CD4-positive, alpha-beta memory T cell (primary cell): ENCODE measurements around the gene HASPIN. TPM values are rescaled to one million over a fixed set of nuclear protein-coding genes. Genes with fewer than 3 reads are reported as not detected.

Experiments used
- CTCF ChIA-PET: fragments of 350-600 bp; sonication (Branson Sonifier 250); formaldehyde crosslinking; loops from one replicate; lab custom pipeline; 2021; ENCODE audit warnings: inconsistent platforms; ENCODE audit not compliant: partially characterized antibody; lab: Charles Lee
- POLR2A ChIA-PET: fragments of 350-600 bp; sonication (Branson Sonifier 250); formaldehyde crosslinking; loops from one replicate; lab custom pipeline; 2021; ENCODE audit not compliant: partially characterized antibody; lab: Charles Lee
- DNase-seq, 5 donors: peaks; one replicate each; pipeline versions ENCODE4 v3.0.0 to v3.0.0-alpha.2; 2020 to 2022; ENCODE audit warnings: mixed read lengths in 1 of 5
- H3K27ac ChIP-seq: one replicate; pipeline ENCODE4 v1.7.0; 2013; ENCODE audit warnings: low read depth, low read length
- H3K27me3 ChIP-seq: 2 replicates; pipeline ENCODE4 v1.7.0; 2013; ENCODE audit warnings: mild to moderate bottlenecking, low read length, moderate library complexity; ENCODE audit not compliant: insufficient read depth
- H3K36me3 ChIP-seq: 2 replicates; pipeline ENCODE4 v1.7.0; 2013; ENCODE audit warnings: mild to moderate bottlenecking, low read length, moderate library complexity; ENCODE audit not compliant: insufficient read depth
- H3K4me1 ChIP-seq: 2 replicates; pipeline ENCODE4 v1.7.0; 2013; ENCODE audit warnings: mild to moderate bottlenecking, low read length, moderate library complexity; ENCODE audit not compliant: insufficient read depth
- H3K4me3 ChIP-seq, 2 donors: one replicate each; pipeline ENCODE4 v1.7.0; 2013; ENCODE audit warnings: low read length in 2 of 2, mild to moderate bottlenecking in 1 of 2
- H3K9me3 ChIP-seq, 2 donors: one replicate each; pipeline ENCODE4 v1.7.0; 2013; ENCODE audit warnings: low read length in 2 of 2, control low read depth in 1 of 2; ENCODE audit not compliant: control insufficient read depth in 1 of 2
- H3K27ac Mint-ChIP-seq, 7 donors: one replicate each; pipeline ENCODE4 v1.8.0; 2020 to 2021; ENCODE audit warnings: mixed read lengths in 7 of 7, mild to moderate bottlenecking in 6 of 7, inconsistent platforms in 3 of 7, moderate library complexity in 3 of 7
- H3K27me3 Mint-ChIP-seq, 2 donors: one replicate each; pipeline ENCODE4 v1.8.0; 2020 to 2021; ENCODE audit warnings: mixed read lengths in 2 of 2
- H3K36me3 Mint-ChIP-seq, 2 donors: one replicate each; pipeline ENCODE4 v1.8.0; 2020 to 2021; ENCODE audit warnings: mixed read lengths in 2 of 2, inconsistent platforms in 1 of 2, mild to moderate bottlenecking in 1 of 2
- H3K4me1 Mint-ChIP-seq, 4 donors: one replicate each; pipeline ENCODE4 v1.8.0; 2020 to 2021; ENCODE audit warnings: mixed read lengths in 4 of 4, mild to moderate bottlenecking in 1 of 4
- H3K4me3 Mint-ChIP-seq, 8 donors: one replicate each; pipeline ENCODE4 v1.8.0; 2020 to 2021; ENCODE audit warnings: mixed read lengths in 8 of 8, mild to moderate bottlenecking in 7 of 8, moderate library complexity in 6 of 8, inconsistent platforms in 3 of 8
- H3K9me3 Mint-ChIP-seq, 8 donors: one replicate each; pipeline ENCODE4 v1.8.0; 2020 to 2021; ENCODE audit warnings: mixed read lengths in 8 of 8, mild to moderate bottlenecking in 5 of 8, inconsistent platforms in 3 of 8, moderate library complexity in 1 of 8
- intact Hi-C: fragments of 100-400 bp; cut with micrococcal nuclease; formaldehyde crosslinking; loops from one replicate; pipeline ENCODE4 v1.15.1; 2023
- polyA plus RNA-seq, 2 donors: library from polyadenylated mRNA; unstranded; fragments of 300-500 nt; fragmentation: Illumina TruSeq; gene quantifications; one replicate each; pipeline ENCODE4 v1.2.3, GENCODE V29; 2021
- total RNA-seq, 2 experiments: library from RNA; stranded (reverse); gene quantifications; one replicate each; pipeline ENCODE4 v1.2.3, GENCODE V29; 2021

The HASPIN gene
- total and polyA plus RNA-seq, 4 experiments from 2014 or later: 0.28 to 0.41 (median 0.29) TPM; not detected in 1

- Mint-ChIP-seq H3K27ac (peak overlapping the region; percentile 77 to 97 (median 89)), H3K9me3 (peaks cover 0 to 4% (median under 1%) of the 10 kb centered on the region in 8 donors), H3K27me3 (peaks cover 0 to 1% of the 10 kb centered on the region in 2 donors), H3K36me3 (no peaks in the 10 kb centered on the region), H3K4me1 (peaks cover 24 to 61% (median 39%) of the 10 kb centered on the region in 4 donors), H3K4me3 (peak overlapping the region; percentile 57 to 94 (median 78))
- H3K4me1 ChIP-seq: peaks cover 50% of the 10 kb centered on the region
- no peaks in the 10 kb centered on the region for H3K9me3 ChIP-seq
- no peaks in the 10 kb centered on the region for H3K36me3 ChIP-seq
- CTCF ChIA-PET: interaction anchor here (1.5 to 2.4 kb wide), 3 partner anchors 24 to 65 kb away, joined by 3 to 14 read pairs (median 5); no protein-coding TSS in a partner anchor
- H3K27me3 ChIP-seq: no peaks in the 10 kb centered on the region
- H3K4me3 ChIP-seq: no peak overlapping the region
- DNase-seq: peak in 2 of 5 donors; percentile 35 to 61
- H3K27ac ChIP-seq: peak overlapping the region; percentile 30
- intact Hi-C loops: no loop called here
- POLR2A ChIA-PET: interaction anchor here (2.5 to 2.6 kb wide), 2 partner anchors 8 to 12 kb away, joined by 8 to 19 read pairs; no protein-coding TSS in a partner anchor
These were observed 39.4 kb downstream of the HASPIN start for GRCh38 chr17:3762922-3763776.

- H3K27ac ChIP-seq: peak overlapping the region; percentile 30
- H3K4me1 ChIP-seq: peaks cover 54% of the 10 kb centered on the region
- DNase-seq: no peak
- intact Hi-C loops: no loop called here
- Mint-ChIP-seq H3K27me3 (peaks cover 0 to 1% of the 10 kb centered on the region in 2 donors), H3K27ac (peak overlapping the region; percentile 82 to 97 (median 89)), H3K4me1 (peaks cover 29 to 67% (median 44%) of the 10 kb centered on the region in 4 donors), H3K4me3 (peak overlapping the region; percentile 57 to 94 (median 78)), H3K36me3 (no peaks in the 10 kb centered on the region), H3K9me3 (peaks cover 0 to 4% (median under 1%) of the 10 kb centered on the region in 8 donors)
- H3K27me3 ChIP-seq: no peaks in the 10 kb centered on the region
- H3K36me3 ChIP-seq: no peaks in the 10 kb centered on the region
- H3K4me3 ChIP-seq: peak overlapping the region in 1 of 2 donors; percentile 13
- POLR2A ChIA-PET: interaction anchor here (2.5 to 2.6 kb wide), 2 partner anchors 8 to 13 kb away, joined by 8 to 19 read pairs; no protein-coding TSS in a partner anchor
- CTCF ChIA-PET: interaction anchor here (1.5 to 2.4 kb wide), 2 partner anchors 25 to 27 kb away, joined by 3 to 14 read pairs; no protein-coding TSS in a partner anchor
- H3K9me3 ChIP-seq: no peaks in the 10 kb centered on the region
These were observed 40.1 kb downstream of the HASPIN start for GRCh38 chr17:3763777-3764170.

GRCh38 chr17:3765981-3766380 lies 42.3 kb downstream of the HASPIN start:
- Mint-ChIP-seq H3K9me3 (peaks cover 0 to 2% (median 0%) of the 10 kb centered on the region in 8 donors), H3K4me1 (peaks cover 31 to 66% (median 46%) of the 10 kb centered on the region in 4 donors), H3K4me3 (peak overlapping the region in 7 of 8 donors; percentile 62 to 86 (median 80)), H3K27ac (peak overlapping the region; percentile 89 to 97 (median 96)), H3K36me3 (no peaks in the 10 kb centered on the region), H3K27me3 (no peaks in the 10 kb centered on the region)
- intact Hi-C loops: loop anchor here (1.0 kb wide), 1 partner anchor 15 kb away; no protein-coding TSS in a partner anchor
- Histone ChIP-seq H3K27me3 (no peaks in the 10 kb centered on the region), H3K27ac (peak overlapping the region; percentile 42), H3K36me3 (no peaks in the 10 kb centered on the region), H3K4me3 (no peak overlapping the region), H3K9me3 (no peaks in the 10 kb centered on the region), H3K4me1 (peaks cover 63% of the 10 kb centered on the region)
- CTCF ChIA-PET: interaction anchor here (0.7 to 6.0 kb wide), 2 partner anchors 26 to 28 kb away, joined by 3 to 28 read pairs; no protein-coding TSS in a partner anchor
- POLR2A ChIA-PET: interaction anchor here (0.7 to 2.5 kb wide), 3 partner anchors 15 to 28 kb away, joined by 3 to 8 read pairs (median 3); no protein-coding TSS in a partner anchor
- DNase-seq: no peak

- H3K4me1 ChIP-seq: peaks cover 63% of the 10 kb centered on the region
- H3K9me3 ChIP-seq: no peaks in the 10 kb centered on the region
- POLR2A ChIA-PET: interaction anchor here (0.7 to 1.7 kb wide), 2 partner anchors 16 to 29 kb away, joined by 3 read pairs; no protein-coding TSS in a partner anchor
- Mint-ChIP-seq H3K36me3 (no peaks in the 10 kb centered on the region), H3K9me3 (peaks cover 0 to 2% (median 0%) of the 10 kb centered on the region in 8 donors), H3K4me3 (peak overlapping the region in 7 of 8 donors; percentile 2 to 68 (median 47)), H3K27me3 (no peaks in the 10 kb centered on the region), H3K27ac (peak overlapping the region in 6 of 7 donors; percentile 26 to 92 (median 67)), H3K4me1 (peaks cover 31 to 62% (median 46%) of the 10 kb centered on the region in 4 donors)
- no peak overlapping the region for H3K4me3 ChIP-seq
- peak in 4 of 5 donors; percentile 26 to 57 (median 38) for DNase-seq
- no peaks in the 10 kb centered on the region for H3K36me3 ChIP-seq
- no peak overlapping the region for H3K27ac ChIP-seq
- CTCF ChIA-PET: interaction anchor here (6.0 kb wide), 1 partner anchor 29 kb away, joined by 28 read pairs; no protein-coding TSS in a partner anchor
- intact Hi-C loops: no loop called here
- H3K27me3 ChIP-seq: no peaks in the 10 kb centered on the region
These were observed 43.1 kb downstream of the HASPIN start for GRCh38 chr17:3766779-3767178.

- no peaks in the 10 kb centered on the region for H3K36me3 Mint-ChIP-seq
- H3K4me1 Mint-ChIP-seq: peaks cover 30 to 58% (median 43%) of the 10 kb centered on the region in 4 donors
- no peaks in the 10 kb centered on the region for H3K27me3 Mint-ChIP-seq
- Histone ChIP-seq H3K4me3 (no peak overlapping the region), H3K9me3 (no peaks in the 10 kb centered on the region), H3K27ac (no peak overlapping the region), H3K4me1 (peaks cover 56% of the 10 kb centered on the region), H3K27me3 (no peaks in the 10 kb centered on the region), H3K36me3 (no peaks in the 10 kb centered on the region)
- H3K4me3 Mint-ChIP-seq: peak overlapping the region in 5 of 8 donors; percentile 1 to 35 (median 22)
- CTCF ChIA-PET: interaction anchor here (0.5 to 6.0 kb wide), 3 partner anchors 26 to 47 kb away, joined by 3 to 28 read pairs (median 3); no protein-coding TSS in a partner anchor
- H3K27ac Mint-ChIP-seq: peak overlapping the region in 4 of 7 donors; percentile 6 to 71 (median 52)
- H3K9me3 Mint-ChIP-seq: peaks cover 0 to 2% (median 0%) of the 10 kb centered on the region in 8 donors
- POLR2A ChIA-PET: no interaction called here
- no peak for DNase-seq
- intact Hi-C loops: no loop called here
These were observed 44.6 kb downstream of the HASPIN start for GRCh38 chr17:3768341-3768740.

- CTCF ChIA-PET: interaction anchor here (0.6 to 6.0 kb wide), 3 partner anchors 31 to 57 kb away, joined by 3 to 28 read pairs (median 3); no protein-coding TSS in a partner anchor
- intact Hi-C loops: no loop called here
These were observed 45.1 kb downstream of the HASPIN start for GRCh38 chr17:3768769-3769168.

More at GRCh38 chr17:3768769-3769168, 45.1 kb downstream of the HASPIN start:
- Histone ChIP-seq H3K27ac (no peak overlapping the region), H3K36me3 (no peaks in the 10 kb centered on the region), H3K27me3 (no peaks in the 10 kb centered on the region), H3K9me3 (no peaks in the 10 kb centered on the region), H3K4me3 (no peak overlapping the region), H3K4me1 (peaks cover 52% of the 10 kb centered on the region)
- no peaks in the 10 kb centered on the region for H3K36me3 Mint-ChIP-seq
- POLR2A ChIA-PET: no interaction called here
- H3K27ac Mint-ChIP-seq: peak overlapping the region in 4 of 7 donors; percentile 22 to 71 (median 52)
- H3K9me3 Mint-ChIP-seq: peaks cover 0 to 2% (median 0%) of the 10 kb centered on the region in 8 donors
- H3K4me3 Mint-ChIP-seq: peak overlapping the region in 5 of 8 donors; percentile 1 to 35 (median 22)
- no peaks in the 10 kb centered on the region for H3K27me3 Mint-ChIP-seq
- H3K4me1 Mint-ChIP-seq: peaks cover 26 to 54% (median 40%) of the 10 kb centered on the region in 4 donors
- no peak for DNase-seq
